ENCODE data around the gene CCDC85B.
"Not testable (repeated sequence)": the region's sequence is repeated elsewhere in the genome, so short reads cannot be mapped to it uniquely, and the experiment has no call there.

The CCDC85B gene

GRCh38 chr11:65890324-65891218, at the start of gene CCDC85B:
CCDC85B (plus strand) TSS chr11:65890673; CDS start chr11:65890784, 111 bp downstream.
- peak; percentile 98 for DNase-seq (ENCODE audit: low read depth)
- peak within 1 kb of the TSS; percentile 78 for H3K4me3 ChIP-seq (ENCODE audit: low read depth, low read length)
- TF ChIP-seq MYC (IDR thresholded peaks at IDR 0.05; ENCODE audit: low read depth, low read length) (peak; percentile 96), POLR2A (IDR thresholded peaks at IDR 0.05; ENCODE audit: extremely low read depth, insufficient read length) (peak; percentile 99), MAX (IDR thresholded peaks at IDR 0.05; ENCODE audit: low read depth, low read length) (peak; percentile 88), CTCF (IDR thresholded peaks at IDR 0.05; ENCODE audit: low read depth, low read length) (peak; percentile 3)

GRCh38 chr11:65842144-65842543, 48.3 kb upstream of the CCDC85B start:
- DNase-seq (ENCODE audit: low read depth): no peak
- no peak overlapping the region for H3K4me3 ChIP-seq (ENCODE audit: low read depth, low read length)
- TF ChIP-seq MAX (IDR thresholded peaks at IDR 0.05; ENCODE audit: low read depth, low read length): no peak
- no peak for TF ChIP-seq CTCF (IDR thresholded peaks at IDR 0.05; ENCODE audit: low read depth, low read length)
- TF ChIP-seq MYC (IDR thresholded peaks at IDR 0.05; ENCODE audit: low read depth, low read length): no peak
- no peak for TF ChIP-seq POLR2A (IDR thresholded peaks at IDR 0.05; ENCODE audit: extremely low read depth, insufficient read length)

GRCh38 chr11:65843811-65844210, 46.7 kb upstream of the CCDC85B start:
- no peak for DNase-seq (ENCODE audit: low read depth)
- no peak for TF ChIP-seq POLR2A (IDR thresholded peaks at IDR 0.05; ENCODE audit: extremely low read depth, insufficient read length)
- TF ChIP-seq MYC (IDR thresholded peaks at IDR 0.05; ENCODE audit: low read depth, low read length): no peak
- TF ChIP-seq CTCF (IDR thresholded peaks at IDR 0.05; ENCODE audit: low read depth, low read length): no peak
- no peak for TF ChIP-seq MAX (IDR thresholded peaks at IDR 0.05; ENCODE audit: low read depth, low read length)
- H3K4me3 ChIP-seq (ENCODE audit: low read depth, low read length): no peak overlapping the region

- DNase-seq (ENCODE audit: low read depth): no peak
- H3K4me3 ChIP-seq (ENCODE audit: low read depth, low read length): no peak overlapping the region
- TF ChIP-seq MAX (IDR thresholded peaks at IDR 0.05; ENCODE audit: low read depth, low read length) (no peak), MYC (IDR thresholded peaks at IDR 0.05; ENCODE audit: low read depth, low read length) (no peak)
Measured at GRCh38 chr11:65844231-65844872, 46.1 kb upstream of the CCDC85B start.

GRCh38 chr11:65847746-65848145, 42.7 kb upstream of the CCDC85B start:
- H3K4me3 ChIP-seq (ENCODE audit: low read depth, low read length): no peak overlapping the region
- no peak for TF ChIP-seq MYC (IDR thresholded peaks at IDR 0.05; ENCODE audit: low read depth, low read length)
- no peak for TF ChIP-seq CTCF (IDR thresholded peaks at IDR 0.05; ENCODE audit: low read depth, low read length)
- no peak for TF ChIP-seq MAX (IDR thresholded peaks at IDR 0.05; ENCODE audit: low read depth, low read length)
- no peak for TF ChIP-seq POLR2A (IDR thresholded peaks at IDR 0.05; ENCODE audit: extremely low read depth, insufficient read length)
- DNase-seq (ENCODE audit: low read depth): no peak

GRCh38 chr11:65848693-65849092, 41.8 kb upstream of the CCDC85B start:
- not testable (repeated sequence) for H3K4me3 ChIP-seq (ENCODE audit: low read depth, low read length); DNase-seq (ENCODE audit: low read depth)
